HCT116 (cell line): ENCODE measurements around the gene GFOD1. TPM values are rescaled to one million over a fixed set of nuclear protein-coding genes. Genes with fewer than 3 reads are reported as not detected.

ENCODE experiments used
- ATAC-seq: fragments of 200-7000 bp; cut with Tn5 transposase; 2 replicates; pipeline ENCODE4 v1.9.1; 2020; ENCODE audit warnings: mild to moderate bottlenecking, moderate library complexity
- BruUV-seq: library from RNA; stranded (reverse); fragments of 400-500 nt; replicated peaks from 2 replicates; lab custom pipeline; 2021; lab: Mats Ljungman, UMichigan
- CTCF ChIA-PET: fragments of 300-600 bp; sonication (Branson Sonifier 250); formaldehyde crosslinking; loops from one replicate; lab custom pipeline; 2021; ENCODE audit warnings: antibody characterized with exemption; lab: Charles Lee
- POLR2A ChIA-PET: fragments of 300-600, 350-600 bp; sonication (Branson Sonifier 250); formaldehyde crosslinking; loops from one replicate; lab custom pipeline; 2021; ENCODE audit warnings: antibody characterized with exemption; lab: Charles Lee
- RAD21 ChIA-PET, 2 experiments: fragments of 300-600 bp; sonication (Branson Sonifier 250); formaldehyde crosslinking; loops; one replicate each; lab custom pipeline; 2023; ENCODE audit warnings: low total read pairs in 2 of 2; ENCODE audit not compliant: uncharacterized antibody in 2 of 2, unreplicated experiment in 2 of 2, low non-redundant PET in 1 of 2; lab: Charles Lee
- DNase-seq: peaks from one replicate; pipeline ENCODE4 v3.0.0-alpha.2; 2010; ENCODE audit warnings: low read depth, low spot score
- H2AFZ ChIP-seq: fragments of 200-600 bp; shearing (Covaris generic), sonication (generic); 2 replicates; pipeline ENCODE4 v1.6.1; 2017; ENCODE audit warnings: low read depth, mixed run types, mixed read lengths, antibody characterized with exemption, low read length; ENCODE audit not compliant: poor library complexity, severe bottlenecking
- H3K27ac ChIP-seq: 2 replicates; pipeline ENCODE4 v1.5.1; 2012; ENCODE audit warnings: low read depth, low read length
- H3K27me3 ChIP-seq: fragments of 200-600 bp; sonication (generic); 2 replicates; pipeline ENCODE4 v1.6.1; 2016; ENCODE audit warnings: mixed run types, low read length, mixed read lengths; ENCODE audit not compliant: insufficient read depth
- H3K36me3 ChIP-seq, 2 experiments: fragments of 200-500 bp in 1 of 2; fragments of 200-600 bp in 1 of 2; sonication (Bioruptor generic) in 1 of 2; sonication (generic) in 1 of 2; 2 replicates each; pipeline versions ENCODE4 v1.5.1 to v1.6.1; 2014 to 2016; ENCODE audit warnings: low read length in 2 of 2, inconsistent platforms in 1 of 2, mixed read lengths in 1 of 2, mixed run types in 1 of 2; ENCODE audit not compliant: insufficient read depth in 2 of 2, control insufficient read depth in 1 of 2
- H3K4me1 ChIP-seq, 2 experiments: fragments of 200-600 bp in 1 of 2; sonication (generic) in 1 of 2; 2 replicates each; pipeline versions ENCODE4 v1.5.1 to v1.6.1; 2012 to 2017; ENCODE audit warnings: low read length in 2 of 2, inconsistent platforms in 1 of 2, mild to moderate bottlenecking in 1 of 2, mixed read lengths in 1 of 2, mixed run types in 1 of 2, moderate library complexity in 1 of 2; ENCODE audit not compliant: insufficient read depth in 2 of 2, control insufficient read depth in 1 of 2
- H3K4me2 ChIP-seq: fragments of 200-600 bp; sonication (generic); 2 replicates; pipeline ENCODE4 v1.6.1; 2017; ENCODE audit warnings: mixed run types, low read length, mixed read lengths
- H3K4me3 ChIP-seq, 2 experiments: fragments of 200-600 bp in 1 of 2; sonication (generic) in 1 of 2; replicated peaks in 1 of 2; 2 replicates each; pipeline ENCODE4 v1.5.1; 2011 to 2016; ENCODE audit warnings: low read length in 2 of 2, control low read depth in 1 of 2, low read depth in 1 of 2, mild to moderate bottlenecking in 1 of 2, mixed read lengths in 1 of 2, mixed run types in 1 of 2
- H3K79me2 ChIP-seq: fragments of 200-600 bp; sonication (generic); 2 replicates; pipeline ENCODE4 v1.6.1; 2017; ENCODE audit warnings: mild to moderate bottlenecking, mixed run types, low read length, moderate library complexity, mixed read lengths; ENCODE audit not compliant: insufficient read depth
- H3K9ac ChIP-seq: fragments of 200-600 bp; sonication (generic); 2 replicates; pipeline ENCODE4 v1.6.1; 2016; ENCODE audit warnings: low read length, mixed read lengths
- H3K9me2 ChIP-seq: fragments of 200-600 bp; sonication (generic), shearing (Covaris generic); 2 replicates; pipeline ENCODE4 v1.6.1; 2017; ENCODE audit warnings: mixed run types, mild to moderate bottlenecking, moderate library complexity; ENCODE audit not compliant: insufficient read depth
- H3K9me3 ChIP-seq, 2 experiments: fragments of 200-500 bp in 1 of 2; fragments of 200-600 bp in 1 of 2; sonication (Bioruptor generic) in 1 of 2; sonication (generic) in 1 of 2; 2 replicates each; pipeline ENCODE4 v1.6.1; 2014 to 2017; ENCODE audit warnings: low read length in 2 of 2, mixed read lengths in 2 of 2, inconsistent platforms in 1 of 2, low read depth in 1 of 2, mild to moderate bottlenecking in 1 of 2, mixed run types in 1 of 2, moderate library complexity in 1 of 2; ENCODE audit not compliant: control insufficient read depth in 1 of 2, insufficient read depth in 1 of 2
- H4K20me1 ChIP-seq: fragments of 200-600 bp; sonication (generic), shearing (Covaris generic); 2 replicates; pipeline ENCODE4 v1.6.1; 2017; ENCODE audit warnings: mixed run types, mild to moderate bottlenecking, moderate library complexity; ENCODE audit not compliant: insufficient read depth
- CBX3 ChIP-seq: IDR thresholded peaks from 2 replicates; pipeline ENCODE4 v1.6.1; 2012; ENCODE audit warnings: low read depth
- EGR1 ChIP-seq: IDR thresholded peaks from 2 replicates; pipeline ENCODE4 v1.6.1; 2012; ENCODE audit warnings: low read depth
- EZH2 ChIP-seq: fragments of 200-600 bp; sonication (generic); IDR thresholded peaks from 2 replicates; pipeline ENCODE4 v1.6.1; 2017; ENCODE audit warnings: antibody characterized with exemption, mixed run types
- EZH2phosphoT487 ChIP-seq: fragments of 200-600 bp; IDR thresholded peaks from 2 replicates; pipeline ENCODE4 v1.6.1; 2018; ENCODE audit warnings: antibody characterized with exemption, borderline replicate concordance
- FOSL1 ChIP-seq: IDR thresholded peaks from 2 replicates; pipeline ENCODE4 v1.6.1; 2012; ENCODE audit warnings: low read depth
- POLR2AphosphoS5 ChIP-seq: IDR thresholded peaks from 2 replicates; pipeline ENCODE4 v1.6.1; 2011; ENCODE audit warnings: mild to moderate bottlenecking, low read depth, low read length, moderate library complexity
- RAD21 ChIP-seq: IDR thresholded peaks from 2 replicates; pipeline ENCODE4 v1.6.1; 2012; ENCODE audit warnings: low read depth, mild to moderate bottlenecking
- SP1 ChIP-seq: IDR thresholded peaks from 2 replicates; pipeline ENCODE4 v1.6.1; 2012; ENCODE audit warnings: low read depth
- SRF ChIP-seq: IDR thresholded peaks from 2 replicates; pipeline ENCODE4 v1.6.1; 2012; ENCODE audit warnings: low read depth
- TCF7L2 ChIP-seq: IDR thresholded peaks from 2 replicates; pipeline ENCODE4 v1.7.0; 2011; ENCODE audit warnings: borderline replicate concordance, inconsistent platforms; ENCODE audit not compliant: insufficient read depth, insufficient read length; ENCODE audit errors: extremely low read depth
- YY1 ChIP-seq: IDR thresholded peaks from 2 replicates; pipeline ENCODE4 v1.6.1; 2011; ENCODE audit warnings: low read length, low read depth, moderate library complexity, mild to moderate bottlenecking; ENCODE audit not compliant: insufficient replicate concordance; ENCODE audit errors: extremely low read depth
- ZFX ChIP-seq: fragments of 450-650 bp; IDR thresholded peaks from 2 replicates; pipeline ENCODE4 v1.6.1; 2017
- ZNF274 ChIP-seq: fragments of 200-500 bp; sonication (Bioruptor generic); IDR thresholded peaks from 2 replicates; pipeline ENCODE4 v1.6.1; 2014; ENCODE audit warnings: mild to moderate bottlenecking, low read depth, low read length, inconsistent platforms
- intact Hi-C: fragments of 100-400 bp; cut with micrococcal nuclease; formaldehyde crosslinking; loops from 2 replicates; pipeline ENCODE4 v1.10.0; 2022
- total RNA-seq: library from RNA; stranded (reverse); gene quantifications from one replicate; pipeline ENCODE4 v1.2.1, GENCODE V29; 2021; ENCODE audit not compliant: unreplicated experiment
- TF ChIP-seq, protein P1 (sequence below), 3 experiments: fragments of 200-600 bp in 1 of 3; sonication (generic) in 1 of 3; IDR thresholded peaks in 2 of 3; conservative IDR thresholded peaks in 1 of 3; 2 replicates each; pipeline ENCODE4 v1.5.1; 2012 to 2017; ENCODE audit warnings: low read depth in 2 of 3, low read length in 2 of 3, antibody characterized with exemption in 1 of 3, borderline replicate concordance in 1 of 3, control low read depth in 1 of 3, mild to moderate bottlenecking in 1 of 3, mixed read lengths in 1 of 3, mixed run types in 1 of 3, moderate library complexity in 1 of 3; ENCODE audit not compliant: insufficient read depth in 1 of 3
- TF ChIP-seq, protein P2 (sequence below): IDR thresholded peaks from 2 replicates; pipeline ENCODE4 v1.6.1; 2012
- TF ChIP-seq, protein P3 (sequence below): IDR thresholded peaks from 2 replicates; pipeline ENCODE4 v1.6.1; 2011; ENCODE audit warnings: mild to moderate bottlenecking, low read length, moderate library complexity; ENCODE audit not compliant: insufficient replicate concordance; ENCODE audit errors: extremely low read depth
- TF ChIP-seq, protein P4 (sequence below): IDR thresholded peaks from 2 replicates; pipeline ENCODE4 v1.6.1; 2012

GFOD1 gene
- total RNA-seq, 1 experiment from 2014 or later: 3.8 TPM

DNA sequence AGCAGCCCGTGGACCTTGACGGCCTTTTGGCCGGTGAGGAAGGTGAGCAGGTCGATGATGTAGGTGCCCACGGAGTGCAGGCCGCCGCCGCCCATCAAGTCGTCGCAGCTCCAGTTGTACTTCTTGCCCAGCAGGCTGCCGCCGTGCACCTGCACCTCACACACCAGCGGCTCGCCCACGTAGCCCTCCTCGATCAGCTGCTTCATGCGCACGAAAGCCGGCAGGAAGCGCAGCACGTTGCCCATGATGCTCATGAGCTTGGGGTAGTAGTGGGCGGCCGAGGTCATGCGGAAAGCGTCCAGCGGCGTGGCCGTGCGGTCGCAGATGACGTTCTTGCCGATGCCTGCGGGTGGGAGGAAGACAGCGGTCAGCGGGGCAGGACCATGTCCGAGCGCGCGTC is 122.1 kb downstream of the GFOD1 start:
- H4K20me1 ChIP-seq: no peaks in the 10 kb centered on the region
- ATAC-seq: no peak
- ChIA-PET RAD21 (no interaction called here), POLR2A (no interaction called here), CTCF (no interaction called here)
- H3K9ac ChIP-seq: no peak overlapping the region
- no peaks in the 10 kb centered on the region for H3K27me3 ChIP-seq
- no peaks in the 10 kb centered on the region for H3K4me1 ChIP-seq
- H3K36me3 ChIP-seq: no peaks in the 10 kb centered on the region
- H3K9me2 ChIP-seq: no peaks in the 10 kb centered on the region
- H2AFZ ChIP-seq: no peak overlapping the region
- H3K79me2 ChIP-seq: no peaks in the 10 kb centered on the region
- no peak overlapping the region for H3K4me2 ChIP-seq
- BruUV-seq: no TSS peak
- H3K27ac ChIP-seq: no peak overlapping the region
- TF ChIP-seq ZFX: no peak
- TF ChIP-seq YY1: no peak
- no peak for TF ChIP-seq EZH2phosphoT487
- TF ChIP-seq SRF: no peak
- TF ChIP-seq, protein P1, sequence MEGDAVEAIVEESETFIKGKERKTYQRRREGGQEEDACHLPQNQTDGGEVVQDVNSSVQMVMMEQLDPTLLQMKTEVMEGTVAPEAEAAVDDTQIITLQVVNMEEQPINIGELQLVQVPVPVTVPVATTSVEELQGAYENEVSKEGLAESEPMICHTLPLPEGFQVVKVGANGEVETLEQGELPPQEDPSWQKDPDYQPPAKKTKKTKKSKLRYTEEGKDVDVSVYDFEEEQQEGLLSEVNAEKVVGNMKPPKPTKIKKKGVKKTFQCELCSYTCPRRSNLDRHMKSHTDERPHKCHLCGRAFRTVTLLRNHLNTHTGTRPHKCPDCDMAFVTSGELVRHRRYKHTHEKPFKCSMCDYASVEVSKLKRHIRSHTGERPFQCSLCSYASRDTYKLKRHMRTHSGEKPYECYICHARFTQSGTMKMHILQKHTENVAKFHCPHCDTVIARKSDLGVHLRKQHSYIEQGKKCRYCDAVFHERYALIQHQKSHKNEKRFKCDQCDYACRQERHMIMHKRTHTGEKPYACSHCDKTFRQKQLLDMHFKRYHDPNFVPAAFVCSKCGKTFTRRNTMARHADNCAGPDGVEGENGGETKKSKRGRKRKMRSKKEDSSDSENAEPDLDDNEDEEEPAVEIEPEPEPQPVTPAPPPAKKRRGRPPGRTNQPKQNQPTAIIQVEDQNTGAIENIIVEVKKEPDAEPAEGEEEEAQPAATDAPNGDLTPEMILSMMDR (IDR thresholded peaks at IDR 0.05 in 2 of 3, conservative IDR thresholded peaks at IDR 0.05 in 1 of 3; ENCODE audit: borderline replicate concordance in 1 of 3, insufficient read depth in 1 of 3, low read depth in 2 of 3, low read length in 2 of 3): no peak
- TF ChIP-seq EZH2: no peak
- no peak for TF ChIP-seq FOSL1
- TF ChIP-seq, all 23 proteins: peak for 0
- intact Hi-C loops: no loop called here
- DNase-seq: no peak
- H3K4me3 ChIP-seq: no peak overlapping the region
- H3K9me3 ChIP-seq: no peaks in the 10 kb centered on the region

DNA sequence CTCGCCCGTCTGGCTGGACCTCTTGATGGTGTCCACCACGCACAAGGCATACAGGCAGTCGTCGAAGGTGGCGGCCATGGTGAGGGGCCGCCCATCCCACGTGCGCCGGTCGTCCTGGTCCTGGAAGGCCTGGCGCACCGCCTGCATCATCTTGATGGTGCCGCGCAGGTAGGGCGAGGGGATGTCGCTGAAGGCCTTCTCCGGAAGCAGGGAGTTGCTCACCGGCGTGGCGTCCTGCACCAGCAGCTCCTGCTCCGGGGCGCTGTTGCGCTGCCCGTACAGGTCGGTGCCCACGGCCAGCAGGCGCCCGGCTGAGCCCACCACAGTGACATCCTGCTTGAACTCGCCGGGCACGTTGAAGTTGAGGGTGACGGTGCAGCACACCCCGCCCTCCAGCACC is 122.6 kb downstream of the GFOD1 start:
- no peaks in the 10 kb centered on the region for H3K9me3 ChIP-seq
- TF ChIP-seq, protein P2, sequence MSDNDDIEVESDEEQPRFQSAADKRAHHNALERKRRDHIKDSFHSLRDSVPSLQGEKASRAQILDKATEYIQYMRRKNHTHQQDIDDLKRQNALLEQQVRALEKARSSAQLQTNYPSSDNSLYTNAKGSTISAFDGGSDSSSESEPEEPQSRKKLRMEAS: no peak
- TF ChIP-seq RAD21 (no peak), POLR2AphosphoS5 (no peak), EZH2 (no peak), YY1 (no peak), SP1 (no peak), TCF7L2 (no peak), ZFX (no peak), ZNF274 (no peak), EGR1 (no peak), EZH2phosphoT487 (no peak), CBX3 (no peak)
- TF ChIP-seq, protein P3, sequence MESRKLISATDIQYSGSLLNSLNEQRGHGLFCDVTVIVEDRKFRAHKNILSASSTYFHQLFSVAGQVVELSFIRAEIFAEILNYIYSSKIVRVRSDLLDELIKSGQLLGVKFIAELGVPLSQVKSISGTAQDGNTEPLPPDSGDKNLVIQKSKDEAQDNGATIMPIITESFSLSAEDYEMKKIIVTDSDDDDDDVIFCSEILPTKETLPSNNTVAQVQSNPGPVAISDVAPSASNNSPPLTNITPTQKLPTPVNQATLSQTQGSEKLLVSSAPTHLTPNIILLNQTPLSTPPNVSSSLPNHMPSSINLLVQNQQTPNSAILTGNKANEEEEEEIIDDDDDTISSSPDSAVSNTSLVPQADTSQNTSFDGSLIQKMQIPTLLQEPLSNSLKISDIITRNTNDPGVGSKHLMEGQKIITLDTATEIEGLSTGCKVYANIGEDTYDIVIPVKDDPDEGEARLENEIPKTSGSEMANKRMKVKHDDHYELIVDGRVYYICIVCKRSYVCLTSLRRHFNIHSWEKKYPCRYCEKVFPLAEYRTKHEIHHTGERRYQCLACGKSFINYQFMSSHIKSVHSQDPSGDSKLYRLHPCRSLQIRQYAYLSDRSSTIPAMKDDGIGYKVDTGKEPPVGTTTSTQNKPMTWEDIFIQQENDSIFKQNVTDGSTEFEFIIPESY: no peak
- TF ChIP-seq, protein P4, sequence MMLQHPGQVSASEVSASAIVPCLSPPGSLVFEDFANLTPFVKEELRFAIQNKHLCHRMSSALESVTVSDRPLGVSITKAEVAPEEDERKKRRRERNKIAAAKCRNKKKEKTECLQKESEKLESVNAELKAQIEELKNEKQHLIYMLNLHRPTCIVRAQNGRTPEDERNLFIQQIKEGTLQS: no peak

More for the DNA sequence above, 122.6 kb downstream of the GFOD1 start:
- no peak overlapping the region for H3K9ac ChIP-seq
- no peaks in the 10 kb centered on the region for H3K36me3 ChIP-seq
- H3K4me1 ChIP-seq: no peaks in the 10 kb centered on the region
- no TSS peak for BruUV-seq
- H3K9me2 ChIP-seq: no peaks in the 10 kb centered on the region
- intact Hi-C loops: no loop called here
- no peak for ATAC-seq
- no peaks in the 10 kb centered on the region for H3K79me2 ChIP-seq
- no peak overlapping the region for H3K4me2 ChIP-seq
- H3K4me3 ChIP-seq: no peak overlapping the region
- no peak for DNase-seq
- no peaks in the 10 kb centered on the region for H3K27me3 ChIP-seq
- ChIA-PET POLR2A (no interaction called here), RAD21 (no interaction called here), CTCF (no interaction called here)
- H3K27ac ChIP-seq: no peak overlapping the region
- no peaks in the 10 kb centered on the region for H4K20me1 ChIP-seq
- H2AFZ ChIP-seq: no peak overlapping the region
